Frontal cortex (tissue), 4 donors: ENCODE data around the gene CAGE1. TPM values are rescaled to one million over a fixed set of nuclear protein-coding genes. Genes with fewer than 3 reads are reported as not detected.
"Not testable (repeated sequence)": the region's sequence is repeated elsewhere in the genome, so short reads cannot be mapped to it uniquely, and the experiment has no call there.

Experiments used
- DNase-seq, 2 donors: peaks; one replicate each; pipeline ENCODE4 v3.0.0; 2012; ENCODE audit warnings: low spot score in 2 of 2
- FAIRE-seq: peaks from 2 replicates; lab custom pipeline; 2012; peaks lifted over from hg19 to GRCh38; lab: Jason Lieb, UNC
- total RNA-seq: library from RNA; depleted of rRNA; stranded (reverse); fragments of >200 nt; gene quantifications from one replicate; pipeline ENCODE4 v1.2.3, GENCODE V29; 2014
- donor health status: control.
- donor health status: control.
- donor health status: control.

CAGE1 gene
- total RNA-seq, 1 donor from 2014 or later: not detected

DNA sequence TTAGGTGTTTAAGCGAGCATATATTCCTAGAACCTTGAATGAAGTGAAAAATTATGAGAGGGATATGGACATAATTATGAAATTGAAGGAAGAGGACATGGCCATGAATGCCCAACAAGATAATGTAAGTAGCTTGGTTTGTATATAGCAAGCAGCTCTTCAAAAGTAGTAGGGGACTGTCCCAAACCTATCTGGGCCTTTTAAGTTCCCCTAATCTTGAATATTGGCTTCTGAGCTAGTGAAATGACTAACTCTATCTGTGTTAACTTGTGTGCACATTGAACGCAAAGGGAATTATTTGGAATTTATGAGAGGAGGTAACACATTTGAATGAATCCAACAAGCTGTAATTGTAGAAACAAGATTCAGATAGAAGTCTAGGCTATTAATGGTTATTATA is 21.8 kb upstream of the CAGE1 start:
- no peak for FAIRE-seq
- no peak for DNase-seq

DNA sequence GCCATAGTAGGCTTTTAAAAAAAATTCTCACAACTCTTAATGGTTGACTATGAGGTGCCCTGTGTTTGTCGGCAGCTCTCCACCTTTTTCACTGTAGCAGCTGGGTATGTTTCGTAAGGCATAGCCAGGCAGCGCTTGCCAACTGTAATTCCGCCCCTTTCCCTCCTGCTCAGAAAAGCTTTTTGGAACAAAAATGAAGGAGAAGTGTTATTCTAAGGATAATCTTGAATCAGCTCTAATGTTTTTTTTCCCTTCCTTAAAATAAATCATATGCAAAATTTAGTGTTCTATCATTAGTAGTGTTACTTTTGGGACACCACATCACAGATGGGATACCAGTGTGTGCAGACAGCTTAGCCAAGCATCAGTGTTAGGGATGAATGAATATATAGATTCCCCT is 21.3 kb upstream of the CAGE1 start:
- FAIRE-seq (no peak), DNase-seq (peak in 1 of 2 donors; percentile 21)

GRCh38 chr6:7409740-7410139 is 20.2 kb upstream of the CAGE1 start:
- no peak for FAIRE-seq
- DNase-seq: no peak

GRCh38 chr6:7406743-7407142 is 17.2 kb upstream of the CAGE1 start:
- DNase-seq (no peak), FAIRE-seq (no peak)

DNA sequence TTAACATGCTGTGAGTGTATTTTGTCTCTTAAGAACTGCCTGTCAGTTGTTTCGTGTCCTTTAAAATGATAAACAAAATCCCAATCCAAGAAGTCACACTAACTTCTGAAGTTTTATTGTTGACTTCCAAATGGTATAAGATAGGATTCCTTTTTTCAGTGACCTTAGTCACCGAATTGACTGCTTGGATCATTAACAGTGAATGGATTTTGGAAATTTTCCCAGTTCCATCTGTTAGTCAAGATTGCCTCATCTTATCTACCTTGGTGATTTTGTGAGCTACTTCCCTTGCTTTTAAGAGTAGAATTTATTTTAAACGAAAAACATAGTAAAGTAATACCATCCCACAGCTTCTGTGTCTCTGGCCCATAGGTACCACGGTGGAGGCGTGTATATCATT is 15.0 kb upstream of the CAGE1 start:
- FAIRE-seq (no peak), DNase-seq (no peak)

- FAIRE-seq (no peak), DNase-seq (no peak)
Observed at GRCh38 chr6:7402716-7403115, 13.2 kb upstream of the CAGE1 start.

- FAIRE-seq: no peak
- no peak for DNase-seq
Observed at GRCh38 chr6:7401075-7401474, 11.5 kb upstream of the CAGE1 start.

- no peak for FAIRE-seq
- no peak for DNase-seq
Observed at GRCh38 chr6:7392402-7392801, 2.9 kb upstream of the CAGE1 start.

GRCh38 chr6:7391151-7391550 is 1.6 kb upstream of the CAGE1 start:
- no peak for DNase-seq
- no peak for FAIRE-seq

DNA sequence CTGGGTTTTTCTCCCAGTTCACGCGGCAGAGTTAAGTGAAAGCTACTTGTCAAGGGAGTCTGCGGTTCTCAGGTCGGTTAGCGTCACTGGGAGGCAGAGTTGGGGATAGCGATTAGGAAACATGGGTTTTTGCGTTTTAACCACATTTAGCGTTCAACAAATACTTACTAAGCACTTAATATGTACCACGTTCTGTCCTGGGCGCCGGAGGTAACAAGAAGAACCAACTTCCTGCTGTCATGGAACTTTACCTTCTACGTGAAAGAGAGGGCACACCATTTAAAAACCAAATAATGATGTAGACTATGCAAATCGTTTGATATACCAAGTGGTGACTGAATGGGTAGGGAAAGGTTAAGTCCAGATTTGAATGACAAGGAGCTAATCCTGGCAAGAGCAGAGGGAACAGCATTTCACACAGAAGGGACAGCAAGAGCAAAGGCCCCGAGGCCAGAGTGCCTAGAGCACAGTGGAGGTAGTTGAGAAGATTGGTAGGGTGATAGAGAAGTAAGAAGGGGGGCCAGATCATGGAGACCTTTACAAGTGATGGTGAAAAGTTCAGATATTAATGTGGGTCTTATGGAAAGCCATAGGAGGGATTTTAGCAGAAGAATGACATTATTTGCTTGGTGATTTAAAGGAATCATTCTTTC is 810 bp upstream of the CAGE1 start:
- no peak for DNase-seq
- FAIRE-seq: no peak

- FAIRE-seq (no peak), DNase-seq (peak; percentile 7 to 50)
Observed at GRCh38 chr6:7389162-7389450, 436 bp downstream of the CAGE1 start.

- FAIRE-seq: no peak
- no peak for DNase-seq
Observed at GRCh38 chr6:7381092-7381491, 8.4 kb downstream of the CAGE1 start.

- no peak for DNase-seq
- FAIRE-seq: no peak
Observed at GRCh38 chr6:7378740-7379139, 10.8 kb downstream of the CAGE1 start.

GRCh38 chr6:7377961-7378360 is 11.6 kb downstream of the CAGE1 start:
- no peak for DNase-seq
- FAIRE-seq: no peak

- no peak for FAIRE-seq
Observed at GRCh38 chr6:7373739-7374138, 15.8 kb downstream of the CAGE1 start.

DNA sequence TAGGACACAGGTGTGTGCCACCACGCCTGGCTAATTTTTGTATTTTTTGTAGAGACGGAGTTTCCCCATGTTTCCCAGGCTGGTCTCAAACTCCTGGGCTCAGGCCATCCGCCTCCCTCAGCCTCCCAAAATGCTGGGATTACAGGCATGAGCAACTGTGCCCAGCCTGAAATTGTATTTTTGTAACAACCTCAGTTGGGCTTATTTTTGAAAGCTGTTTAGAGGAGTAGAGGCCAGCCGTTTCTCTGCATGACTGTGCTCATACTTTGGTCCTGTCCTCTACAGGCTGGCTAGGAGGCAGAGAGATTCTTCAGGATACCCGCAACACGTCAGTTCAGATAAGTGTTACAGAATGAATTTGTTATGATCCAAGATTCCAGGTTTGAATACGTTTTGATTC is 22.1 kb downstream of the CAGE1 start:
- FAIRE-seq (no peak), DNase-seq (no peak)

More at GRCh38 chr6:7373739-7374138, 15.8 kb downstream of the CAGE1 start:
- no peak for DNase-seq

GRCh38 chr6:7351916-7352315 is 37.6 kb downstream of the CAGE1 start:
- not testable (repeated sequence) for FAIRE-seq

DNA sequence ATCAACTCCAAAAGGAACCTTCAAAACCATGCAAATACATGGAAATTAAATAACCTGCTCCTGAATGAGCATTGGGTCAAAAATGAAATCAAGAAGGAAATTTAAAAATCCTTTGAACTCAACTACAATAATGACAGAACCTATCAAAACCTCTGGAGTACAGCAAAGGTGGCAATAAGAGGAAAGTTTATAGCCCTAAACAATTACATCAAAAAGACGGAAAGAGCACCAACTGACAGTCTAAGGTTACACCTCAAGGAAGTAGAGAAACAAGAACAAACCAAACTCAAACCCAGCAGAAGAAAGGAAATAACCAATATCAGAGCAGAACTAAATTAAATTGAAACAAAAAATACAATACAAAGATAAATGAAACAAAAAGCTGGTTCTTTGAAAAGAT is 39.0 kb downstream of the CAGE1 start:
- DNase-seq, FAIRE-seq: not testable (repeated sequence)

More at GRCh38 chr6:7351916-7352315, 37.6 kb downstream of the CAGE1 start:
- DNase-seq: not testable (repeated sequence)

GRCh38 chr6:7347551-7347997 is 42.0 kb downstream of the CAGE1 start:
- not testable (repeated sequence) for FAIRE-seq, DNase-seq

DNA sequence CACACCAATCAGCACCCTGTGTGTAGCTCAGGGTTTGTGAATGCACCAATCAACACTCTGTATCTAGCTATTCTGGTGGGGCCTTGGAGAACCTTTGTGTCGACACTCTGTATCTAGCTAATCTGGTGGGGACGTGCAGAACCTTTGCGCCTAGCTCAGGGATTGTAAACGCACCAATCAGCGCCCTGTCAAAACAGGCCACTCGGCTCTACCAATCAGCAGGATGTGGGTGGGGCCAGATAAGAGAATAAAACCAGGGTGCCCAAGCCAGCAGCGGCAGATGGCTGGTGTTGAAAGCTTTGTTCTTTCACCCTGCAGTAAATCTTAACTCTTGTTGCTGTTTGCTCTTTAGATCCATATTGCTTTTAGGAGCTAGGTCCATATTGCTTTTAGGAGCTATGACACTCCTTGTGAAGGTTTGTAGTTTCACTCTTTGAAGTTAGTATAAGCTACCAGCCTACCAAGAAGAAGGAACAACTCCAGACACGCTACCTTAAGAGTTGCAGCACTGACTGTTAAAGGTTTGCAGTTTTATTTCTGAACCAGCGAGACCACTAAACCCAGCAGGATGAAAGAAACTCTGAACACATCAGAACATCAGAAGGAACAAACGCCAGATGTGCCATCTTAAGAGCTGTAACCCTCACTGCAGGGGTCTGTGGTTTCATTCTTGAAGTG is 44.6 kb downstream of the CAGE1 start:
- not testable (repeated sequence) for FAIRE-seq, DNase-seq

- no peak for FAIRE-seq
- no peak for DNase-seq
Observed at GRCh38 chr6:7343546-7344475, 45.7 kb downstream of the CAGE1 start.
